IPS-NIHi11 (cell line): Measurements from ENCODE around the gene CCL23.
A peak's percentile ranks its signal among the peaks of the same experiment; 100 is the strongest.
"Not testable (repeated sequence)": the region's sequence is repeated elsewhere in the genome, so short reads cannot be mapped to it uniquely, and the experiment has no call there.

Experiments used
- DNase-seq: peaks from one replicate; pipeline ENCODE4 v3.0.0; 2012; ENCODE audit warnings: mixed read lengths, low spot score

CCL23 gene

DNA sequence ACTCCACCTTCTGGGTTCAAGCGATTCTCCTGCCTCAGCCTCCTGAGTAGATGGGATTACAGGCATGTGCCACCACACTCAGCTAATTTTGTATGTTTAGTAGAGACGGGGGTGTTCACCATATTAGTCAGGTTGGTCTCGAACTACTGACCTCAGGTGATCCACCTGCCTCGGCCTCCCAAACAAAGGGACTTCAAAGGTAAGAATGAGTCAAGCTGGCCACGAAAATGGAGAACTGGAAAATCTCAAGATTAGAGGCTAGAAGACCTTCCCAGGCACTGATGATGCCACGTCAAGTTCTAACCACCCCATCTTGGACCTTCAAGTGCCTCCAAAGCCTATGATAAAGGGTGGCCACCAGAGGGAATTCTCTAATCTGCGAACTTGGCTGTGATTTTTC lies 15.1 kb downstream of the CCL23 start:
- DNase-seq = no peak

GRCh38 chr17:36001862-36002603 lies 15.7 kb downstream of the CCL23 start:
- no peak for DNase-seq

DNA sequence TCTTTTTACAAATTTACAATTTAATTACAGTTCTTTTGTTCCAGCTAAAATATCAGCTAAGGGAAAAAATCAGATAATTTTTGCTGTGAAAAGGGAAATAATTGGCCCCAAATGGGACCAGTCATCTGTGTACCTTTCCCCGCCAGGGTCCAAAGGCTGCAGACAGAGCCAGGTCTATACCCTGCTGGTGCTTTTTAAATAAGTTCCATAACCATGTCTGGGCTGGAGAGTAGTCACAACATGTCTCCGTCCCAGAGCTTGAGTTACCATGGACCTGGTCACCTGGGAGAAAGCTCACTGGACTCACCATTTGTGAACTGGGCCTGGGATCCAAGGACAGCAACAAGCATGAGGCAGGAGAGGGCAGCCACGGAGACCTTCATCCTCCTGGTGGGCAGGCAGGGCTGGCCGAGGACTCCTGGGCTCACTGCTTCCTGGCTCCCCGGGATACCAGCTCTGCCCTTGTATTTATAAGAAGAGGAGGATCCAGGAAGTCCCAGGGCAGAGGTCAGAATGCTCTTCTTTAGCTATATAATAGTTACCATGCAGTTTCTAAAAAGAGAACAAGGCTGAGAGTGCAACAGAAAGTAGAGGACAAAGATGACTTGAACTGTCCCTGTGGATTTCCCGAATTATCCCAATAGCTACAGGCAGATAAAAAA lies 16.5 kb downstream of the CCL23 start, which contains the start of gene CCL15:
TSS of gene CCL15 (minus strand) at position 444 of the 662 bp plus-strand sequence. CDS start at position 383, 61 bp downstream.
- DNase-seq = no peak

DNA sequence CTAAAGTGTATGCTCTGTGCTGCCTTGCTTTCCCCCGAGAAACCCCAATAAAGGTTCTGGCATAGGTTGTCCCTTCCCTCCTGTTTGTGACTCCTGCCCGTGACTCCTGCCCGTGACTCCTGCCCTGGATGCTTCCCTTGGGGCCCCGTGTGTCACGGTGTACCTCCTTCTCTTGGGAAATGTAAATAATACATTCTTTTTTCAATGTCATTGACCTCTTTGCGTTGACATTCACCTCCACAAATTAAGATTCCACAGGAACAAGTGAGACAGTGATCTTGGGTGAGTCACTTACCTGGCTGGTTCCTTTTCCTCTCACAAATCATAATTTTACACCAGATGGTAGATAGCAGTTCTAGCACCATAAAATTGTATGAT lies 17.1 kb downstream of the CCL23 start:
- DNase-seq = no peak

DNA sequence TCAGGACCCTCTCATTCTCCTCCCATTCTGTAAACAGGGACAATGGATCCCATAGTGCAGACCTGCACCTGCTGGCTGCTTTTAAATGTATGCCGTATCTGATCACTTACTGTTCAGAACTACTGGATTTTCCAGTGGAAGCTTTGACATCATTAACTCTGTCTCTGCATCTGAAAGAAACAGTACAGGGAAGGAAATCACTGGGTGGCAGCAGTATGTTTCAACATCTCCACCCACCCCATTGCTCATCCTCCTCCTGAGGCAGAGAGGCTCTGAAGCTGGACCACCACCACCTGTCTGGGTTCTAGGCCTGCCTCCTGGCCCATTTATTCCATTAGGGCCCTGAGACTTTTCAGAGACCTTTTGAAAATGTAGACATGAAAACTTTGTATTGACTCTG lies 19.0 kb downstream of the CCL23 start:
- no peak for DNase-seq

DNA sequence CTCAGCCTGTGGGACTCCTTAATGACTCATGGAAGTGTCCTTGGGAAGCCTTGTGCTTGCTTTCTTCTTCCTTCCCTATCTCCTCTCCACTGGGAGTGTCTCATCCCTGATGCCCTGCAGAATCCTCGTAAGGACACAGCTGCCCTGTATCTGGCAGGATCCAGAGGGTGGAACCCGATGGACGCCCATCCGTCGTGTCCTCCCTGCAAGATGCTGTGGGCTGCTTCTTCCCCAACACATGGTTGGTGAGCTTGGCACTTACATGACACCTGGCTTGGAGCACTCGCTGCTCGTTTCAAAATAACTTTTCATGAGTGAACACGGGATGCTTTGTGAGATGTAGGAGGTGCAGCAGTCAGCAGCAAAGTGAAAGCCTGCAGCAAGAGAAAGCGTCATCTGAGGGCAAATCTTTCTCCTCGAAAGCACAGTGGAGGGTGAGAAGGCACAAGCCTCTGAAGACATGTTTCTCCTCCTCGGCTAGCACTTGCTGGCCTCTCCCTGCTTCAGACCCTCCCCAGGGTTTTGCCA lies 19.7 kb downstream of the CCL23 start:
- no peak for DNase-seq

DNA sequence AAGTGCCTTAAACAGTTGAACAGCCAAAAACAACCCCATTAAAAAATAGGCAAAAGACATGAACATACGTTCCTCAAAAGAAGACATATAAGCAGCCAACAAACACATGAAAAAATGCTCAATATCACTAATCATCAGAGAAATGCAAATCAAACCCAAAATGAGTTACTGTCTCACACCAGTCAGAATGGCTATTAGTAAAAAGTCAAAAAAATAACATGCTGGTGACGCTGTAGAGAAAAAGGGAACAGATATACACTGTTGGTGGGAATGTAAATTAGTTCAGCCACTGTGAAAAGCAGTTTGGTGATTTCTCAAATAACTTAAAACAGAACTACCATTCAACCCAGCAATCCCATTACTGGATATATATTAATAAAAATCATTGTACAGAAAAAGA lies 22.4 kb downstream of the CCL23 start:
- DNase-seq = not testable (repeated sequence)

DNA sequence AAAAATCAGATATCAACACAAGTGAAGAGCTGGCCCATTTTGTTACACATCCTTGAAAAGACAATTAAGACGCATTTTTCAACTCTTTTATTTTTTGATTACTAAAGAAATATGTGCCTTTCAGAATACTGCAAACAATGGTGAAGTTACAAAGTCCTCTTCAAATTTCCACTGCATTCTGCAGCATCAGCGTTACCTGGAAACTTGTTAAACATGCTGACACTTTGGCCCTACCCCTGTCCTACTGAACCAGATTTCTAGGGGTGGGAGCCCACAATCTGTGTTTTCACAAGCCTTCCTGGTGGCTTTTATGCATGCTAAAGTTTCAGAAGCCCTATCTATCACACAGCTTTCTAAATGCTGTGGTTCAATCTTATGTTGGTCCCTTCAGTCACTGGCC lies 26.7 kb downstream of the CCL23 start:
- no peak for DNase-seq

DNA sequence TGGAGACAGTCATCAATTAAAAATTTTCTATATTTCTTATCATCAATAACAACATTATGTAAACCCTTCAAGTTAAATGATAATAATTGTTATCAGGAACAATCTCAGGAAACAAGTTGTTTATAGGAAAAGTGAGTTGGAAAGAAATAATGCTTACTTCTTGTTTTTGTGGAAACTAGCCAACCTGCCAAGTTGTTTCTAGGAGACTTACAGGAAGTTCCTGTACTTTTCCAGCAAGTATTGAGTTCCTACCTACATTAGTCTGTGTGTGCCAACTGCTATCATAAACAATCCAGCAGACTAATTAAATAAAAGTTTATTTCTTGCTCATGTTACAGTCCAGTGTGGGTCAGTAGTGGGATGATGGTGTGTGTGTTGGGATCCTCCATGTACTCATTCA lies 29.6 kb downstream of the CCL23 start:
- DNase-seq = no peak

- DNase-seq = no peak
Measured at GRCh38 chr17:35986643-35987042, 31.1 kb downstream of the CCL23 start, which contains the start of gene CCL14. CCL14 (minus strand) TSS chr17:35986729; CDS start chr17:35986649, 80 bp downstream.

DNA sequence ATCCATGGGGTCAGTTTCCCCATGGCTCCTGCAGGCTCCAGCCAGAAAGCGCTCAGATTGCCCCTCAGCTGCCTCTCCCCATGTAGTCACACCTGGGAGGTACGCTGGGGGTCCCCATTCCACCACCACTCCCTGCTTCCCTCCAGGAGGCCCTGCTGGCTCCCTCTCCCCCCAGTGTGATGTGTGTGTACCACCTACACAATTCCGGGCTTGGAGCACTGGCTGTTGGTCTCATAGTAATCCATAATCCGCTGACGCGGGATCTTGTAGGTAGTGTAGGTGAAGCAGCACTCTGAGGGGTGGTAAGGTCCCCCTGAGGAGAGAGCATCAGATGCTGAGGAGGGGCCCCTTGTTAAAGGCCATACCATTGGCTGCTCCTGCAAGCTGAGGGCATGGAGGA lies 33.6 kb downstream of the CCL23 start:
- DNase-seq = no peak

DNA sequence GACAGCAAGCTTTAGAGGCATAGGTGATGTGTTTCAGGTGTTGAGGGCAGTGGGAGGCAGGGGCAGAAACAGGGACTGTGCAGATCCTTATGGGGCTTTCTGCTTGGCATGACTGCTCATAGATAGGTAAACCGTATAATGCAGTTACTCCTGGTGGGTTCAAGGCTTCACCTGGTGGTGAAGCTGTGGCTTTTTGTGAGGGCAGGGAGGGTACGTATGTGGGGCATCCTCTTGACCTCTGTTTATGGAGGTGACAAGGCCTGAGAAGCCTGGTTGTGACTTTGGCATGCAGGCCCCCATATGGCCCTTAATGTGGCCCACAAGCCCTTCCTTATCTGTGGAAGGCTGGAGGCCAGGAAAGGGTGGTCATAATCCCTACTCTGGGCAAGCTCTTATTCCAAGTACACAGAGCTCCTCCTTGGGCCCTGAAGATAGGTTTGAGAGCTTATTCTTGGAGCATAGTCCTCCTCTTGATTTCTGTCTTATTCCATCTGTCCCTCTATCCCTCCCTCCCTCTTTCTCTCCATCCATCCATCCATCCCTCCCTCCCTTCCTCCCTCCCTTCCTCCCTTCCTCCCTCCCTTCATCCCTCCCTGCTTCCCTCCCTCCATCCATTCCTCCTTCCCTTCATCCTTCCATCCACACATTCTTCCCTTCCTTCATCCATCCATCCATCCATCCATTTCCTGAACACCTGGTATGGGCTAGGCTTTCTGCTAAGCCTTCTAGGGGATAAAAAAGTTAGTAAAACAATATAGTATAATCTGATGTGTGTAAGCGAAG lies 35.2 kb downstream of the CCL23 start:
- DNase-seq = no peak

GRCh38 chr17:35981908-35982330 lies 35.9 kb downstream of the CCL23 start:
- peak; percentile 36 for DNase-seq

GRCh38 chr17:35981246-35981645 lies 36.5 kb downstream of the CCL23 start, which contains the start of gene CCL16:
CCL16 (minus strand) TSS chr17:35981497; CDS start chr17:35981420, 77 bp downstream.
- no peak for DNase-seq

- no peak for DNase-seq
Measured at GRCh38 chr17:35978346-35978745, 39.4 kb downstream of the CCL23 start.

DNA sequence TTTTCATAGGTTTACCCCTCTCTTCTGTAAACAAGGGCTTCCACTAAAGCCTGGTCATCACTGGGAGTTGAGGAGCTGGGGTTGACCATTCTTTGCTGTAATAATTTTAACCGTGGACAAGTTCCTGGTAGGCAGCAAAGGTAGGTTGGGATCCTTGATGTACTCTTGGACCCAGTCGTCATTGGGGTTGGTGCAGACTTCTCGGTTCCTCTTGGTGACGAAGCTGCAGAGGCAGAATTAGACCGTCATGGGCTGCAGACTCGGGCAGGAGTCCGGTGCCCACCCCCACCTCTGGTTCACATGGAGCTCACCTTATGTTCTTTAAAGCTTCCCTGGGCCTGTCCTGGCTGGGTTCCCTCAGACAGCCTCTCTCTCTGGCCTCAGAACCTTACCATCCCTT lies 40.3 kb downstream of the CCL23 start:
- DNase-seq = no peak

- DNase-seq = no peak
Measured at GRCh38 chr17:35973333-35974260, 44.2 kb downstream of the CCL23 start.

GRCh38 chr17:35972945-35973332 lies 44.8 kb downstream of the CCL23 start:
- DNase-seq = no peak

DNA sequence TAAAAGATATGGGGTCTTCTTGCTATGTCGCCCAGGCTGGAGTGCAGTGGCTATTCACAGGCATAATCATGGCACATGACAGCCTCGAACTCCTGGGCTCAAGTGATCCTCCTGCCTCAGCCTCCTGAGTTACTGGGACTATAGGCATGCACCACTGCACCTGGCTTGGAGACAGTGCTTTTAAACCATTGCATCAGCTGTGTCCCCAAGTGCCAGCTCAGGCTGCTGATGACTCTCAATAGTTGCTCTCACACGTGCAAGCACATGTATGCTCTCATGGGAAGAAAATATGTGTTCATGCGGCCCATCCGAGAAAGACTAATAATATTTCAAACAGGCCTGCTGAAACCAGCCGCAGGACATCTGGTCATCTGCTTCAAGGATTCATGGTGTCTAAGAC lies 45.2 kb downstream of the CCL23 start:
- DNase-seq = no peak

DNA sequence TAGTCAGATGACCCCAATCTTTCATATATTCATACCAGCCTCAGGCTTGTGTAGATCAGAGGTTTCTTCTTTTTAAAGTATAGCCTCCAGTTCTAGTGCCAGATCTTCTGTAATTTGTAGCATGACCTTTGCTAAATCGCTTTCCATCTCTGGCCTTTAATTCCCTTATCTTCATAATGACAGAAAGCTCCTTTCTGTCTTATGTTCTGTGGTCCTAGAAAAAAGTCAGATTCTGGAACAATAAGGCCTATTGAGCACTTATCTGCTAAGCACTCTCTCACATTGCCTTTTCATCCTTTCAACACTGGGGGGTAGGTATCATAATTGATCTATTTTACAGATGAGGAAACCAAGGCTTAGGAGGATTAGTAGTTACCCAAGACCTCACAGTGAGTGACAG lies 45.7 kb downstream of the CCL23 start:
- DNase-seq = no peak
